GM18517 (cell line): Measurements from ENCODE around the gene ITGA8.
"Not testable (repeated sequence)": the region's sequence is repeated elsewhere in the genome, so short reads cannot be mapped to it uniquely, and the experiment has no call there.

Experiments used
- ATAC-seq: cut with Tn5 transposase; IDR thresholded peaks from one replicate; pipeline ENCODE4 v1.9.1; 2021; ENCODE audit warnings: mild to moderate bottlenecking, moderate library complexity; ENCODE audit not compliant: unreplicated experiment

The ITGA8 gene

GRCh38 chr10:15719899-15720634 lies at the start of gene ITGA8:
Gene ITGA8, minus strand, starts transcription at chr10:15719922. Its CDS starts 151 bp downstream, at chr10:15719771.
- no peak for ATAC-seq

GRCh38 chr10:15764892-15765454 lies 45.3 kb upstream of the ITGA8 start:
- ATAC-seq = no peak

- ATAC-seq = no peak
These were observed 43.3 kb upstream of the ITGA8 start for GRCh38 chr10:15763006-15763405.

- not testable (repeated sequence) for ATAC-seq
These were observed 42.5 kb upstream of the ITGA8 start for GRCh38 chr10:15762239-15762638.

- ATAC-seq = not testable (repeated sequence)
These were observed 41.5 kb upstream of the ITGA8 start for GRCh38 chr10:15761224-15761623.

- no peak for ATAC-seq
These were observed 41.0 kb upstream of the ITGA8 start for GRCh38 chr10:15760681-15761080.

- no peak for ATAC-seq
These were observed 39.5 kb upstream of the ITGA8 start for GRCh38 chr10:15759265-15759664.

- no peak for ATAC-seq
These were observed 38.9 kb upstream of the ITGA8 start for GRCh38 chr10:15758618-15759017.

- ATAC-seq = no peak
These were observed 35.2 kb upstream of the ITGA8 start for GRCh38 chr10:15754937-15755336.

GRCh38 chr10:15751046-15751445 lies 31.3 kb upstream of the ITGA8 start:
- ATAC-seq = no peak

- ATAC-seq = no peak
These were observed 28.4 kb upstream of the ITGA8 start for GRCh38 chr10:15748126-15748525.

GRCh38 chr10:15747632-15748031 lies 27.9 kb upstream of the ITGA8 start:
- no peak for ATAC-seq

GRCh38 chr10:15745751-15746150 lies 26.0 kb upstream of the ITGA8 start:
- ATAC-seq = no peak

- no peak for ATAC-seq
These were observed 24.6 kb upstream of the ITGA8 start for GRCh38 chr10:15744217-15744865.

GRCh38 chr10:15743443-15743842 lies 23.7 kb upstream of the ITGA8 start:
- no peak for ATAC-seq

GRCh38 chr10:15742836-15743235 lies 23.1 kb upstream of the ITGA8 start:
- ATAC-seq = no peak

GRCh38 chr10:15742102-15742501 lies 22.4 kb upstream of the ITGA8 start:
- no peak for ATAC-seq

- ATAC-seq = no peak
These were observed 21.9 kb upstream of the ITGA8 start for GRCh38 chr10:15741581-15741980.

GRCh38 chr10:15740261-15740660 lies 20.5 kb upstream of the ITGA8 start:
- no peak for ATAC-seq

- no peak for ATAC-seq
These were observed 19.7 kb upstream of the ITGA8 start for GRCh38 chr10:15739254-15739970.

GRCh38 chr10:15738270-15738925 lies 18.7 kb upstream of the ITGA8 start:
- ATAC-seq = no peak
